ENCODE measurements around the gene DRGX.

DRGX gene

DNA sequence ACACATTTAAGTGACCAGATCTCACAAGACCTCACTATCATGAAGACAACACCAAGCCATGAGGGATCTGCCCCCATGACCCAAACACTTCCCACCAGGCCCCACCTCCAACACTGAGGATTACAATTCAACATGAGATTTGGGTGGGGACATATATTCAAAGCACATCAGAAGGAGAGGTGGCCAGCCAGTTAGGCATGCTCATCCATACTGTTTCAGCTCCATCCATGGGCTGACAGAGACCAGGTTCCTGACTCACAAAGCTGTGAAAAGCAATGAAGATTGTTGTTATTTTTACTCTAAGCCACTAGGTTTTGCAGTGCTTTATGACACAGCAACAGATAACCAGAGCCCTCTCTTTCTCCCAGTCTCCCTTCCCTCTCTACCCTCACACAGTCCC lies 60.9 kb downstream of the DRGX start:
- no peak for DNase-seq

DNA sequence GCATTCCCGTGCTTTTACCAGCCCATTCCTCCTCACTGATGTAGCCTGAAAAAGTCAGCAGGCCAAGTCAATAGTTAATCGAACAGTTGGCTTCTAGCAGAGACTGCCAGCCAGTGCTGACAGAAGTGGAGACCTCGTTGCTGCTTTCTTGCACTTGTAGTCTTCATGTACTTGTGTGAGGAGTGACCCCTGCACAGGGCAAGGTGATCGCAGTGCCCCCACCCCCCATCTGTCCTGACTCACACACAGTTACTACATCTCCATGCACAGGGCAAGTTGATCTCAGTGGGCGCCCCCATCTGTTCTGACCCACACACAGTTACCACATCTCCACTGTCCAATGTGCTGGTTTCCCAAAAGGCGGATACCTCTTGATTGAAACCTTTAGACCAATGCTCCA lies 62.7 kb downstream of the DRGX start:
- no peak for DNase-seq

DNA sequence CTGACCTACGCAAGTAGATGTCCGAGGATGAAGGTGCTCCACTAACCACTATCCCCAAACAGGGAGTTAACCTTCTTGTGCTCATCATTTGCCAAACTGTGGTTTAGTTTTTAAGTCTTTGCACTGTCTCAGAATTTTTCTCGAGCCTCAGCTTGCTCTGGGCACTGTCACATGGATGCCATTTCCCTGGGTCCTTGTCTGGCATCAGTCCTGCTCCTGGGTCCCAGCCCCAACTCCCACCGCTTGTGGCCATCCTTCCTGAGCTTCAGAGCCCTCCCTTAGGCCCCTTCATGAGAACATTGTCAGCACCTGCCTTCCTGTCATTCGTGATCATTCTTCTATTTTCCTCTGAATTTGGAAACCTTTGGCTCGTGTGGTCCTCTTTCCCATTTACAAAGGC lies 63.1 kb downstream of the DRGX start:
- no peak for DNase-seq

DNA sequence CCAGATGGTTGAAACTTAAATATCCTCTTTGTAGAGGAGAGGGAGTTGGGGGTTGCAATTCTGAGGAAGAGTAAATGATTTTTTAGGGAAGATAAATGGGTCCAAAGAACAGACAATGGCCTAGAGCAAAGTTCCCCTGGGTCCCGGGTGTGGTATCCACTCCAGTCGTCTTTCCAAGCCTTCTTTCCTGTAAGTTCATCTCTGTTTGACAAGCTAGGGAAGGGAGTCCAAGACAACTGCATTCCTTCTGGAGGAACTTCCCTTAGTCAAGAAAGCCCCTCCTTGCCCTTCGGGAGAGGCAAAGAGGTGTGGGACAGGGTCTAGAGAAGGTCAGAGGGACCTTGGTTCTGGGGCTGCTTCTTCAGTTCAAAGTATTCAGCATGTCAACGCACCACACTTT lies 63.6 kb downstream of the DRGX start:
- no peak for DNase-seq

DNA sequence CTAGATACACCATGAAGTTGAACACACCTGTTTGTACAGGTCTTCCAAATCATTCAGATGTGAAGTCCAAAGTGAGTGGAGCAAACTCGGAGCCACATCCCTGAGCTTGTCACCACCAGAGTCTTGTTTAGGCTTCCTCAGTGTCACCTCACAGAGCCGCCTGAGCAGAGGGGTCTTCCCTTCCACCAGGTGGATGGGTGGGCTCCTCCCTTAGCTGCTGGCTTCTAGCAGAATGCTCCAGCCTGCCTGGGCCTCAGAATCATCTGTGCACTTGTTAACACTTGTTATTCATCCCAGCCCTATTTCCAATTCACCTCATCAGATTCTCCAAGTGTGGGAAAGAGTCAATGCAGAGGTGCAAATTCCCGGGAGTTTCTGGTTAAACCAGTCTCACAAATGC lies 64.5 kb downstream of the DRGX start:
- no peak for DNase-seq

DNA sequence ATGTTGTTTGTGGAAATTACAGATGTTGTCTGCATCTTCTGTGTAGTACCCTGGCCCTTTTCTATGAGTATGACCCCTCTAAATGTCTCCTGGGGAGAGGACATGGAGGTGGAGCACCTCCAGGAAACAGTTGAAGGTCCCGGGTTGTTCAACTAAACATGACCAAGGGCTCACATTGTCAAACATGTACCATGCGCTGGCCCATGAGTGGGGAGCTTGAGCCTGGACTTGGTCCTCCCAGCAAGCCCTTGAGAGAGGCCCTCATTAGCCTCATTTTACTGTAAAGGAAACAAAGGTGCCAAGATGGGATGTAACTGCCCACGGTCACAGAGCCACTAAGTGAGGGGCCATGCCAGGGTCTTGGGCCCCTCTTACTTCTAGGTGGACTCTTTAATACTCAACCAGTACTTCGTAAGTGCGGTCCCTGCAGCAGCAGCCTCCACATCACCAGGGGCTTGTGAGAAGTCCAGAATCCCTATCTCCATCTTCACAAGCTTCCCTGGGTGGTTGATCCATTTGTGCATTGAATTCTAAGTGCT lies 65.7 kb downstream of the DRGX start:
- no peak for DNase-seq

DNA sequence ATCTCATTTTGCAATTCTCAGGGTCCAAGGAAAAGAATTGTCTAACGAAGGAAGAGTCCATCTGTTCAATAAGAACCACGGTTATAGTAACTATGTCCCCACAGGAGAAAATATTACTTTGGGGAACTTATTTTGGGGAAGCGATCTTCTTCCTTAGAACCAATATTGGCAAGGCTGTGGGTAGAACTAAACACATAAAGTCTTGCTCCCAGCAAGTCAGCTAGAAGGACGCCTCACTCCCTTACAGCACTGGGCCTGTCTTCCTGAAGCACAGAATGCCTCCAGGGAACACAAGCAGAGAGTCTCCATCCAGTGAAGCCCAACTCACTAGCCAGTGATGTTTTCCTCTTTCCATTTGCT lies 66.8 kb downstream of the DRGX start:
- DNase-seq = no peak

DNA sequence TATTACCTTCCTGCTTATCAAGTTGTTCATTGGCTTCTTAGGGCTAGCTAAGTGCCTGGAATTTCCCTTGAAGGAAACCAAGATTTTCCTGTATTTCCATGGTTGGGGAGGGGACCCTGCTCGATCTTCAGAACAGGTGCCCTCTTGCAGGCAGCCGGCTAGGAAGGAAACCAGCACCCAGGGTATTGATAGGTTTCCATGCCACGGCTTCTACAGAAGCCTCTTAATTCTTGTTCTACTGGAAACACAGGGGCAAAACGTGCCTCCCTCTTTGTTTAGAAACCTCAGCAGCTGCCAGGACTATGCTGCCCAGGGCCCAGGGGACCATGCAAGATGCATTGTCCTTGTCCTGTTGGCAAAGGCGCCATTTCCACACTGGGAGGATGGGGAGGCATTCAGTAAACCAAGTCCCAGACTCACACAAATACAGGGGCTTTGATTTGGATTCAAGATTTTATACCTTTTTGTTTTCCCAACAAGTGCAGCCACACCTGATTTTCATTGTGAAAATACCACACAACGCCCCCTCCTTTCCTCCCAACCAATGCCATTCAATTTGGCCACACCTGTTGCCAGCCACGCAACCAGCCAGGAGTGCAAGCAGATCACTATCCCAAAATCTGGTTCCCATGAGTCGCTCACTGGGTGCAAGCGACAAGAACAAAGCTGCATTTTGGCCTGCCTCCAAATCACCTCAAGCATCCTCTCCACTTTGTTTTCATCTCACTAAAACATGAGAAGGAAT lies 67.3 kb downstream of the DRGX start:
- no peak for DNase-seq

DNA sequence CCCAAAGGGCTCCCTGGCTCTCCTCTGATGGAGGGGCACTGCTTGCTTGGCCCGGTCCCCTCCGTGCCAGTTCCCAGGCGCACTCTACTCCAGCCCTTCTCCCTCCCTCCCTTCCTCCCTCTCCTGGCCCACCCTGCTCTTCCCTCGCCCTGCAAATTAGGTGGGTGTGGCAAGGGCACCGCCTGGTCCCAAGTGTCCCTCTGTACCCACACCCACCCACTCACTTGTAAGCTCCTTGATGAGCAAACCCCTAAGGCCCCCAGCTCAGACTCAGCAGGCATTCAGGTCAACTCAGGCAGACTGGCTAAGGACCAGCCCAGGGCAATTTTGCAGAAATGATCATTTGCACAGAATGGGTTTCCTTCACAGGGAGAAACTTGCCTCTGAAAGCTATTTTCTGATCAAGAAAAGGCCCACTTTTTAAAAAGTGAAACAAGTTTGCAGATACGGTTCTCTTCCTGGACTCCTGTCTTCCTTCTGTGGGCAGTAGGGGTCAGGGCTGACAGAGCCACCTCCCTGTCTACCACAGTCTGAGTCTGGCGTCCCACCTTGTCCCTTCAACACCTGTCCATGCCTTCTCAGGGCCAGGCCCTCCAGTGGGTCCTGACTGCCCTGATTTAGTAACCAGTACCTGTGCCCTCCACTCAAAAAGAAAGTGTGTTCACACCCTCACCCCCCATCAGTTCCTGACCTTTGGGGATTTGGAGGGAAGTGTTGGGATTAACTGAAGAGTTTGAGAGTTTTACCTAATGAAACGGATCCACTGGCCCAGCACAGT lies 68.7 kb downstream of the DRGX start:
- no peak for DNase-seq

DNA sequence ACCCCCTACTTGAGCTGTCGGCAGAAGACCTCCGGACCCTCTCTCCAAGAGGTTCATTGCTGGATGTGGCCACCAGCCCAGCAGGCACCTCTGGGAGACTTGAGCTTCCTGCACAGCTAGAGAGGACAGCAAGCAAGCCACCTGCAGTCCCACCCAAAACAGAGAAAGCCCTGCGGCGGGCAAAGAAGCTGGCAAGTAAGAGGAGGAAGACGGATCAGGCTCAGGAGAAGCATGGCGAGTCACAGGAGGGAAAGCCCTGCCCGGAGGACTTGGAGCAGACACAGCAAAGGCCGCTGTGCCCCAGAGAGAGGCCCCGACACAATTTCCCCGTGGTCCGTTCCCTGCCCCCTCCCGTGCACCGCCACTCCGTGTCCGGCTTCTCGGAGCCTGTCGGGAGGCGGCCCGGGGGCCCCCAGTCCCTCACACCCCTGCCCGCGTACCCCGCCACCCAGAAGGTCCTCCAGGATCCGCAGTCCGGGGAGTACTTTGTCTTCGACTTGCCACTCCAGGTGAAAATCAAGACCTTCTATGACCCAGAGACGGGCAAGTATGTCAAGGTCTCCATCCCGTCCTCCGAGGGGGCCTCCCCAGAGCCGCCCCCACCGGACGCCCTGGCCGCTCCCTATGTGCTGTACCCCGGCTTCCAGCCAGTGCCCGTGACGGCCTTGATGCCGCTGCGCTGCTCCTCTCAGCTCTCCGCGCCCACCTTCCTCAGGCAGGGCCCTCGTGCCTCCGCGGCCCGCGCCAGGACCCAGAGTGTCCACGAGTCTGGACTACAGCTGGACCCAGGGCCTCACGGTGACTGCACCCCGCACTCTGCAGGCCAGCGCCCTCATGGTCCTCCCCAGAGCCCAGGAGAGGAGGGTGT lies 69.7 kb downstream of the DRGX start:
- DNase-seq = no peak

DNA sequence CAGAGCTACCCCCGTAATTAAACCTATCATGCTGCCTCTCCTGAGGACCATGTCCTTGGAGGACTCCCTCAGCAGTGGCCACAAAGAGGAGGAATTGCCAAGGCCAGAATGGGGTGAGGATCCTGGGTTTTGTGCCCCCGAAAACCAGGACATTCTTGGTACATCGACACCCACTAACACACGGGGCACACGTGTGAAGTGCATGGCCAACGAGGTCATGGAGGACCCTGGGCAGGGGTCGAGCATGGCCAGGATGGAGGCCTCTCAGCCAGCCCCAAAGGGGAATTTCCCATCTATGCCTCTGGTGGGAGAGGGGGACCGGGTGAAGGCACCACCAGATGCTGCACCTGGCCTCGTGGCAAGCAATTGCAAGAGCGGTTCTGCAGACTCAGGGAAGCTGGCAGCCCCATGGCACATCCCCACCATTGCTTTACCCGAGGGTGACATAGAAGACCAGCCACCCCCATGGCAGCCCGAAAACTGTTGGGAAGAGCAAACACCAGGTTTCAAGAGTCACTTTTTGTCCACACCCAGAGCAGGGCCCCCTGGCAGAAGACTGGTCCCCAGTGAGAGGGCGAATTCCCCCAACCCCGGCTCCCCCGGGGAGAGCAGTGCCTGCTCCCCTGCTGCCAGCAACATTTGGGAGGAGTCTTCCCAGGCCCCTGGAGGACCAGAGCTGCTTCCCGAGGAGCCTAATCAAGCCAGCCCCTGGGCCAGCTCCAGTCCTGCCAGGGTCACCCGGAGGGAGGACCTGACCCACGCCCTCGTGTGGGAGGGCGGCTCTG lies 70.6 kb downstream of the DRGX start:
- no peak for DNase-seq

DNA sequence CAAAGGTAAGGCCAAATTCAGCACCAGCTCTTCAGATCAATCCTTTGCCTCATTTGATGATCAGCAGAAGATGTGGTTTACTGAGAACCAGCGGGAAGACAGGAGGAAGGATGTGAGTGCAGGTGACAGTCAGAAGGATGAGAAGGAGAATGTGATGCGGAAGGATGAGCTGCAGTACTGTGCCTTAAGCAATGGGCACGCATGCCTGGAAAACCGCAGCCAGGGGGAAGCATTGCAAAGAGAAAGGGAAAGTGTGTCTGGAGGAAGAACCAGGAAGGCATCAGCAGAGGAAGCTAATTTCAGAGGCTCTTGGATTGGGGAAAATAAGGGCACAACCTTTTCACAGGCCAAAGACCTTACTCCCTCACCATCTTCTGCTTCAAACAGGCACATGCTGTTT lies 71.2 kb downstream of the DRGX start:
- no peak for DNase-seq

DNA sequence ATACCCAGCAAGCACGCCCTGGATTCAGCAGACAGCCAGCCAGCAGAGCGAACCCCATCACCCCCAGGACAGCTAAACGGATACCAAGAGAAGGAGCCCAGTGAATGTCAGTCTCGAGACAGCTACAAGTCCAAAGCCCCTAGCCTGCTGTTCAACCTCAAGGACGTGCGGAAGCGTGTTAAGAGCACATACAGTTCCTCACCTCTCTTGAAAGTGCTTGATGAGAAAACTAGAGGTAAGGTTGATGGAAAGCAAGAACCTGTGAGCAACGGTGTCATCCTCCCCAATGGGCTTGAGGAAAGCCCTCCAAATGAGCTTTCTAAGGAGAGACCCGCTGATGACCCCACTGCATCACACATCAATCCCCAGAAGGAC lies 72.0 kb downstream of the DRGX start:
- DNase-seq = no peak

DNA sequence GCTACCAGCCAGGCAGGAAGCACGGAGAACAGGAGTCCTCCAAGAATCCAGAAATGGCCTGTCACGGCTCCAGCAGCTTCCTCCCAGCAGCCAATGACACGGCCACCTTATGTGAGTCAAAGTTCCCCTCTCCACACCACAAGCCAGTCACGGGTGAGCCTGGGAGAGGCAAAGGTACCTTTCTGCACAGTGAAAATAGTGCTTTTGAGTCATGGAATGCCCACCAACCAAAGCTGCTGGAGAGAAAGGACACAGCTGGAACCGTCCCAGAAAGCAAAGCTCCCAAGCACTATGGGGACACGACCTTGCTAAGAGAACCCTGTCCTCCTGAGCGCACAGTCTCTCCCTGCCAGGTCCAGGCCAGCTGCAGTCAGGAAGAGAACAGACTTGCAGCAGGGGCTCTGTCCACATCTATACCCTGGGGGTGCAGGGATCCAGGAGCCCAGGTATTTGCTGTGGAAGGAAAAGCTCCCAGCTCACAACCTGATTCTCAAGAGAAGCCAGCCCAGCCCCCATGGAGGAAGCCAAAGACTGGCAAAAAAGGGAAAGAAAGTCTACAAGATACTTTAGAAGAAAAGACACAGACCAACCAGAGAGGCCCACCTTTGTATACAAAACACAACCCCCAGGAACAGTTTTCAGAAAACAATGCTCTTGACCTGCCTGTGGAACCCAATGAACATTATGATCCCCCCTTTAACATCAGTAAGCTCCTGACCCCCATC lies 72.6 kb downstream of the DRGX start:
- no peak for DNase-seq

DNA sequence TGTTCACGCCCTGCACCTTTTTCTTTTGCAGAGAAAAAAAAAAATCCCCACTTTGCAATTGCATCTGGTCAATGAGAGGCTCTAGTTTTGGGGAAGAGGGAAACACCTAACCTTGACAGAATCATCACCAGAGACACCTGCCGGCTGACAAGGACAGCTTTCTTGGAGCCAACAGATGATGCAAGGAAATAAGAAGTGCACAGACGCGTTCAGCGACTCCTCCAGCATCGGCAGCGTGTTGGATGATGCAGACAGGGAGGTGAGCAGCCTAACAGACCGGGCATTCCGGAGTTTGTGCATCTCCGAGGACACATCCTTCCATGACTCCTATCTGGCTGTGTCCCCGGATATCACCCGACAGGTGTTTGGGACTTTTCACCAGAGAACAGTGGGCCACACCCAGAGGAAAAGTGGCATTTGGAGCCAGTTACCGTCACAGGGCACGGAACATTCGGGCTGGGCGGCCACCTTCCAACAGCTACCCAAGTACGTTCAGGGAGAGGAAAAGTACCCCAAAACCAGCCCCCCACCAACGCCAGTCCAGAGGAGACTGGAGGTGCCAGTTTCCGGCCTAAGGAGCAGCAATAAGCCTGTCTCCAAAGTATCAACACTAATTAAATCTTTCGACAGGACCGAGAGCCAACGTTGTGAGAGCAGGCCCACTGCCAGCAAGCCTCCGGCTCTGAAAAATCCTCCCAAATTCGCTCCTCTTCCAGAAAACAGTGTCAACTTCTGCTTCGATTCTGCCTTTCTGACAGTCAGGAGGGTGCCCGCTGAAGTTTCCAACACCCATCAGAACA lies 73.3 kb downstream of the DRGX start:
- no peak for DNase-seq

DNA sequence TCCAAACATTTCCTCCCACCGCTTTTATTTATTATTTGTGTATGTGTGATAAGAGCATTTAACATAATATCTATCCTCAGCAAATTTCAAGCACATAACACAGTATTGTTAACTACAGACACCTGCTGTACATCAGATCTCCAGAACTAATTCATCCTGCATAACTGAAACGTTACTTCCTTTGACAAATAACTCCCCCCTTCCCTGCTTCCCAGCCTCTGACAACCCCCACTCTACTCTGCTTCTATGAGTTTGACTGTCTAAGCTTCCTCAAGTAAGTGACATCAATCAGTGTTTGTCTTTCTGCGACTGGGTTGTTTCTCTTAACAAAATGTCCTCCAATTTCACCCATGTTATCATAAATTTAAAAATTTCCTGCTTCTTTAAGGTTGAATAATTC lies 74.9 kb downstream of the DRGX start:
- DNase-seq = no peak

DNA sequence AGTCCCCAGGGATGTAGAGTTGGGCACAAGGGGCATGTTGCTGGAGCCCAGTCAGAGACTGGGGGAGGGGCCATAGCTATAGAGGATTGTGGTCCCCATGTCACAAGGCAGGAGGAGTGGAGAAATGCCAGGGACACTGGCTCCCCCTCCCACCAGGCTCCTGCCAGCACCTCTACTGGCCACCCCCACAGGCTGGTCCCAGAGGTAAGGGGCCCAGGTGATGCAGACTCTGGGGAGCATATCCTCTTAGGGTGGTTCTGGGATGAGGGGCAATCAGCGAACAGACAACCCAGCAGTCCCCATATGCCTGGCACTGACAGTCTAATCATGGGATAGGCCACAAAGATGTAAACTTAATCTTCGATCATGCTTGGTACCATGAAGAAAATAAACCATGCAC lies 75.7 kb downstream of the DRGX start:
- DNase-seq = no peak

DNA sequence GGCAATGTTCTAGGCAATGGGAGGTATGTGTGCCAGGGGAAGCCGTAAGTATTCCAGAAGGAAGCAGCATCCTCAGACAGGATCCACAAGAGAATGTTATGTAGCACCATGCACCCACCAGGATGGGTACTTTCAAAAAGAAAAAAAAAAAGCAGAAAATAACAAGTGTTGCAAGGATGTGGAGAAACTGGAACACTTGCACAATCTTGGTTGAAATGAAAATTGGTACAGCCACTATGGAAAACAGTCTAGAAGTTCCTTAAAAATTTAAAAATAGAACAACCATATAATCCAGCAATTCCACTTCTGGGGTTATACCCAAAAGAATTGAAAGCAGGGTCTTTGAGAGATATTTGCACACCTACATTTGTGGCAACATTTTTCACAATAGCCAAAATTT lies 76.7 kb downstream of the DRGX start:
- DNase-seq = no peak

DNA sequence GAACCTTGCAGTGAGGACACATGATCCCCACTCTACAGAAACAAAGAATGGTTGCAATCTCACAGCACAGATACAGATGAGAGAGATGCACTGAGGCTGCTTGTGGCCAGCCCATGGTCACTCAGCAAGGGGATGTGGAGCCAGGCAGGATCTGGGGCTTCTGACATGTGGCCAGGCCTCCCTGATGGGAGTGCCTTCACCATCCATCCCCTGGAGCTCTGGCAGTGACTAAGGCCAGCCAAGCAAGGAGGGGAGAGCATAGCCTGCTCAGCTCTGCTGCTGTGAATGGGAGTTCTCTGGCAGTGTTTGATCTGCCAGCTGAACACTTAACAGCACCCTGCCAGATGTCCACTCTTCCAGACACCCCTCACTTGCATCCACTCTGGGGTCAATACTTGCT lies 77.1 kb downstream of the DRGX start:
- DNase-seq = no peak

DNA sequence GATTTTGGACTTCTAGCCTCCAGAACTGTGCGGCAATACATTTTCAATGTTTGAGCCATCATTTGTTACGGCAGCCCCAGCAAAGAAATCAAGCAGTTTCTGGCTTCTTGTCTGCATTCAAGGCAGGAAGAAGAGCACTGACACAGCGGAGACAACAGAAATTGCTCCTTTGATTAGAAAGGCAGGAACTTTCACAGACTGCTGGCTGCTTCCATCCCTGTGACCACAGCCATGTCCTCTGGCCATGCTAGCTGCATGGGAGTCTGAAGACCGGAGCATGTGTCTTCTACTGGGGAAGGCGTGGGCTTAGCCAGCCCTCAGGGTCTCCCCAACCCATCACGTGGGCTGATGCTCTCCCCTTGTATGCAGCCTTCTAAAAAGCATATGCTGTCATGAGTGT lies 77.9 kb downstream of the DRGX start:
- no peak for DNase-seq

DNA sequence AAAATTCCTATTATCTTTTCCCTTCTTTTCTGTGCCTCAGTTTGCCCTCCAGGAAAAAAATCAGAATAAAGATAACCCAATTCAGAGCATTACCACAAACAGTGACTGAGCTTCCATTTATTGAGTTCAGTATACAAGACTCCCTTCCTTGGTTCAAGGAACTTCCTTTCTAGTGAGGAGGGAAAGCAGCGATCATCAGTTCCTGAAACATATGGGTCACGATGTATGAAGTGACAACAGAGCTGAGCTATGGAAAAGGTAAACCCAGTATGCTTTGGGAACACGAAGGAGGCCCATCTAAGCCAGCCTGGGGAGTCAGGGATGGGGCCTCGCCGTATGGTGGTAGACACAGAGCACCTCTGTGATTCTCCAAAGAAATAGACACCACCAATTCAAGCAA lies 81.1 kb downstream of the DRGX start:
- no peak for DNase-seq

Measured in bone marrow (tissue), 2 donors.